ENCODE data around the gene ARPC1A.
"Not testable (repeated sequence)": the region's sequence is repeated elsewhere in the genome, so short reads cannot be mapped to it uniquely, and the experiment has no call there.

Gene ARPC1A

DNA sequence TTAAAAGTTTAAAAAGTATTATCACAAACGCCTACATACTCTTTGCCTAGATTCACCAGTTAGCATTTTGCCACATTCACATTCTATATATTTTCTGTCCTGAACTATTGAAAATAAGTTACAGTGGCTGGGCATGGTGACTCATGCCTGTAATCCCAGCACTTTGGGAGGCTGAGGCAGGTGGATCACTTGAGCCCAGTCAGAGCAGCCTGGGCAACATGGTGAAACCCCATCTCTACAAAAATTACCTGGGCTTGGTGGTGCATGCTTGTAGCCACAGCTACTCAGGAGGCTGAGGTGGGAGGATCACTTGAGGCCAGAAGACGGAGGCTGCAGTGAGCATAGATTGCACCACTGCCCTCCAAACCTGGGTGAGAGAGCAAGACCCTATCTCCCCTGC is 5.3 kb downstream of the ARPC1A start:
- POLR2A ChIA-PET: no interaction called here
- DNase-seq (ENCODE audit: extremely low spot score): no peak
- no peak for TF ChIP-seq SUZ12 (IDR thresholded peaks at IDR 0.05)
- TF ChIP-seq CTBP1 (IDR thresholded peaks at IDR 0.05; ENCODE audit: borderline replicate concordance): no peak
- TF ChIP-seq SP1 (IDR thresholded peaks at IDR 0.05): no peak
- TF ChIP-seq HDGF (IDR thresholded peaks at IDR 0.05; ENCODE audit: borderline replicate concordance): no peak
- TF ChIP-seq, protein P1, sequence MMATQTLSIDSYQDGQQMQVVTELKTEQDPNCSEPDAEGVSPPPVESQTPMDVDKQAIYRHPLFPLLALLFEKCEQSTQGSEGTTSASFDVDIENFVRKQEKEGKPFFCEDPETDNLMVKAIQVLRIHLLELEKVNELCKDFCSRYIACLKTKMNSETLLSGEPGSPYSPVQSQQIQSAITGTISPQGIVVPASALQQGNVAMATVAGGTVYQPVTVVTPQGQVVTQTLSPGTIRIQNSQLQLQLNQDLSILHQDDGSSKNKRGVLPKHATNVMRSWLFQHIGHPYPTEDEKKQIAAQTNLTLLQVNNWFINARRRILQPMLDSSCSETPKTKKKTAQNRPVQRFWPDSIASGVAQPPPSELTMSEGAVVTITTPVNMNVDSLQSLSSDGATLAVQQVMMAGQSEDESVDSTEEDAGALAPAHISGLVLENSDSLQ (IDR thresholded peaks at IDR 0.05): no peak
- no peak for TF ChIP-seq ARNT (IDR thresholded peaks at IDR 0.05)
- no peak for TF ChIP-seq ZNF384 (IDR thresholded peaks at IDR 0.05)
- no peak for TF ChIP-seq ELF4 (IDR thresholded peaks at IDR 0.05)
- CTCF ChIA-PET: no interaction called here

DNA sequence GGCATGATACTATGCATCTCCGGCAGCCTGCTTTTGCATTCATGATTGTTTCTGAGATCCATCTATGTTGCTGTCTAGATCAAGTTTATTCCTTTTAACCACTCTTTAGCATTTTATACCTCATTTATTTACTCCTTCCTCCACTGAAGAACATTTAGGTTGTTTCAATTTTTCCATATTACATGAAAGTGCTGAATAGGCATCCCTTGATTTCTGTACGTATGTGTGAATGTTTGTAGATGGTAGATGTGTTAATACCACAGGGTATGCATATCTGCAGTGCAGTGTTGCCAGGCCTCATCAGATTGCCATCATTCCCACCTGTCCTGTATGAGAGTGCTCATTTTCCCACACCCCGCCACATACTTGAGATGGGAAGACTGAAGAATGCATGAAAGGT is 13.9 kb downstream of the ARPC1A start:
- no peak for TF ChIP-seq ZNF384 (IDR thresholded peaks at IDR 0.05)
- no peak for TF ChIP-seq BHLHE40 (IDR thresholded peaks at IDR 0.05; ENCODE audit: borderline replicate concordance)
- TF ChIP-seq FOXA1 (IDR thresholded peaks at IDR 0.05): no peak
- TF ChIP-seq, protein P1 (IDR thresholded peaks at IDR 0.05): no peak
- no peak for TF ChIP-seq SP1 (IDR thresholded peaks at IDR 0.05)
- ChIA-PET CTCF (no interaction called here), POLR2A (interaction anchor here (1.4 kb wide), 1 partner anchor 15 kb away, joined by 3 read pairs; no protein-coding TSS in a partner anchor)
- no peak for DNase-seq (ENCODE audit: extremely low spot score)

- TF ChIP-seq NFRKB (IDR thresholded peaks at IDR 0.05): no peak
- no peak for TF ChIP-seq SP1 (IDR thresholded peaks at IDR 0.05)
- no peak for DNase-seq (ENCODE audit: extremely low spot score)
- ChIA-PET CTCF (no interaction called here), POLR2A (no interaction called here)
Observed at GRCh38 chr7:99340659-99341058, 15.0 kb downstream of the ARPC1A start.

GRCh38 chr7:99344061-99344647 is 18.5 kb downstream of the ARPC1A start:
- TF ChIP-seq ZNF384 (IDR thresholded peaks at IDR 0.05): no peak
- TF ChIP-seq FOXK2 (IDR thresholded peaks at IDR 0.05): no peak
- no peak for TF ChIP-seq ELF4 (IDR thresholded peaks at IDR 0.05)
- TF ChIP-seq, protein P1 (IDR thresholded peaks at IDR 0.05): no peak
- TF ChIP-seq CTBP1 (IDR thresholded peaks at IDR 0.05; ENCODE audit: borderline replicate concordance): no peak
- TF ChIP-seq L3MBTL2 (conservative IDR thresholded peaks at IDR 0.05): no peak
- TF ChIP-seq SP1 (IDR thresholded peaks at IDR 0.05): no peak
- TF ChIP-seq FOXM1 (IDR thresholded peaks at IDR 0.05; ENCODE audit: borderline replicate concordance): no peak
- no peak for TF ChIP-seq SUZ12 (IDR thresholded peaks at IDR 0.05)
- no peak for TF ChIP-seq FOXA1 (IDR thresholded peaks at IDR 0.05)
- TF ChIP-seq NFRKB (IDR thresholded peaks at IDR 0.05): no peak
- no peak for TF ChIP-seq LEF1 (IDR thresholded peaks at IDR 0.05; ENCODE audit: borderline replicate concordance)
- no peak for TF ChIP-seq BHLHE40 (IDR thresholded peaks at IDR 0.05; ENCODE audit: borderline replicate concordance)
- TF ChIP-seq TARDBP (IDR thresholded peaks at IDR 0.05): no peak
- TF ChIP-seq ARNT (IDR thresholded peaks at IDR 0.05): no peak
- TF ChIP-seq HDGF (IDR thresholded peaks at IDR 0.05; ENCODE audit: borderline replicate concordance): no peak
- DNase-seq (ENCODE audit: extremely low spot score): no peak
- ChIA-PET POLR2A (no interaction called here), CTCF (no interaction called here)

- DNase-seq (ENCODE audit: extremely low spot score); POLR2A ChIA-PET; CTCF ChIA-PET: not testable (repeated sequence)
Observed at GRCh38 chr7:99350641-99351040, 24.9 kb downstream of the ARPC1A start.

DNA sequence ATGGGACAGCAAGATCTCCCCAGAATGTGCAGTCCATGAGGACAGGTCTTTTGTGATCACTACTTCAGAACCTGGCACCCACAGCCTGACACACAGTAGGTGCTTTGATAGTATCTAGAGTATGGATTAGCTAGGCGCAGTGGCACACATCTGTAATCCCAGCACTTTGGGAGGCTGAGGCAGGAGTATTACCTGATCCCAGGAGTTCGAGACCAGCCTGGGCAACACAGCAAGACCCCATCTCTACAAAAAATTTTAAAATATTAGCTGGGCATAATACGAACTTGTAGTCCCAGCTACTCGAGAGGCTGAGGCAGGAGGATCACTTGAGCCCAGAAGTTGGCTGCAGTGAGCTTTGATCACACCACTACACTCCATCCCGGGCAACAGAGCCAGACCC is 26.5 kb downstream of the ARPC1A start:
- no peak for DNase-seq (ENCODE audit: extremely low spot score)
- no peak for TF ChIP-seq ARNT (IDR thresholded peaks at IDR 0.05)
- TF ChIP-seq ELF4 (IDR thresholded peaks at IDR 0.05): no peak
- ChIA-PET CTCF (interaction anchor here (0.7 kb wide), 1 partner anchor 14 kb away, joined by 3 read pairs; no protein-coding TSS in a partner anchor), POLR2A (no interaction called here)

GRCh38 chr7:99355098-99355497 is 29.4 kb downstream of the ARPC1A start:
- ChIA-PET POLR2A (no interaction called here), CTCF (no interaction called here)
- no peak for DNase-seq (ENCODE audit: extremely low spot score)
- TF ChIP-seq FOXA1 (IDR thresholded peaks at IDR 0.05) (no peak), LEF1 (IDR thresholded peaks at IDR 0.05; ENCODE audit: borderline replicate concordance) (no peak), ZNF384 (IDR thresholded peaks at IDR 0.05) (no peak), ARNT (IDR thresholded peaks at IDR 0.05) (no peak), SUZ12 (IDR thresholded peaks at IDR 0.05) (no peak), ELF4 (IDR thresholded peaks at IDR 0.05) (no peak), CTBP1 (IDR thresholded peaks at IDR 0.05; ENCODE audit: borderline replicate concordance) (no peak), NFRKB (IDR thresholded peaks at IDR 0.05) (no peak), FOXK2 (IDR thresholded peaks at IDR 0.05) (no peak), BHLHE40 (IDR thresholded peaks at IDR 0.05; ENCODE audit: borderline replicate concordance) (no peak), HDGF (IDR thresholded peaks at IDR 0.05; ENCODE audit: borderline replicate concordance) (no peak), TARDBP (IDR thresholded peaks at IDR 0.05) (no peak), L3MBTL2 (conservative IDR thresholded peaks at IDR 0.05) (no peak), FOXM1 (IDR thresholded peaks at IDR 0.05; ENCODE audit: borderline replicate concordance) (no peak), SP1 (IDR thresholded peaks at IDR 0.05) (no peak)
- TF ChIP-seq, protein P1 (IDR thresholded peaks at IDR 0.05): no peak

Measured in HEK293T (cell line).